ENCODE data around the gene WNT9A. TPM values are rescaled to one million over a fixed set of nuclear protein-coding genes. Genes with fewer than 3 reads are reported as not detected.
"Not testable (repeated sequence)": the region's sequence is repeated elsewhere in the genome, so short reads cannot be mapped to it uniquely, and the experiment has no call there.

WNT9A gene
- 1 to 10 TPM in 1 of 2 donors, under 1 TPM in 1; 0.80 to 1.1 TPM for total RNA-seq
- long read RNA-seq: 0 reads

- DNase-seq (peak; percentile 62), ATAC-seq (peak; percentile 72 to 80)
- intact Hi-C loops (cut with DNase I): loop anchor here (2.0 to 5.0 kb wide), 3 partner anchors 186 to 467 kb away; no protein-coding TSS in a partner anchor
Observed at GRCh38 chr1:227947676-227948492, at the start of gene WNT9A. Gene WNT9A, minus strand, starts transcription at chr1:227947932. Its CDS starts 45 bp downstream, at chr1:227947887.

- intact Hi-C loops (cut with DNase I): no loop called here
- ATAC-seq (no peak), DNase-seq (no peak)
Observed at GRCh38 chr1:227996187-227996950, 48.6 kb upstream of the WNT9A start.

- DNase-seq (no peak), ATAC-seq (no peak)
- intact Hi-C loops (cut with DNase I): no loop called here
Observed at GRCh38 chr1:227994632-227995300, 47.0 kb upstream of the WNT9A start.

- ATAC-seq (no peak), DNase-seq (no peak)
- intact Hi-C loops (cut with DNase I): no loop called here
Observed at GRCh38 chr1:227987181-227987580, 39.4 kb upstream of the WNT9A start.

GRCh38 chr1:227975583-227976283 is 28.0 kb upstream of the WNT9A start:
- intact Hi-C loops (cut with DNase I); DNase-seq; ATAC-seq: not testable (repeated sequence)

GRCh38 chr1:227973724-227974288 is 26.1 kb upstream of the WNT9A start:
- intact Hi-C loops (cut with DNase I); ATAC-seq; DNase-seq: not testable (repeated sequence)

GRCh38 chr1:227972843-227973374 is 25.2 kb upstream of the WNT9A start:
- ATAC-seq; intact Hi-C loops (cut with DNase I): not testable (repeated sequence)
- peak; percentile 61 for DNase-seq

- ATAC-seq; intact Hi-C loops (cut with DNase I); DNase-seq: not testable (repeated sequence)
Observed at GRCh38 chr1:227972283-227972679, 24.5 kb upstream of the WNT9A start.

GRCh38 chr1:227971643-227972282 is 24.0 kb upstream of the WNT9A start:
- DNase-seq; ATAC-seq; intact Hi-C loops (cut with DNase I): not testable (repeated sequence)

- DNase-seq; intact Hi-C loops (cut with DNase I); ATAC-seq: not testable (repeated sequence)
Observed at GRCh38 chr1:227971216-227971615, 23.5 kb upstream of the WNT9A start.

GRCh38 chr1:227970076-227970995 is 22.6 kb upstream of the WNT9A start:
- intact Hi-C loops (cut with DNase I); ATAC-seq; DNase-seq: not testable (repeated sequence)

GRCh38 chr1:227967815-227968214 is 20.1 kb upstream of the WNT9A start:
- DNase-seq; intact Hi-C loops (cut with DNase I); ATAC-seq: not testable (repeated sequence)

- ATAC-seq; intact Hi-C loops (cut with DNase I); DNase-seq: not testable (repeated sequence)
Observed at GRCh38 chr1:227966733-227967132, 19.0 kb upstream of the WNT9A start.

- intact Hi-C loops (cut with DNase I): no loop called here
- ATAC-seq (no peak), DNase-seq (no peak)
Observed at GRCh38 chr1:227961651-227962466, 14.1 kb upstream of the WNT9A start.

- intact Hi-C loops (cut with DNase I): no loop called here
- DNase-seq (no peak), ATAC-seq (no peak)
Observed at GRCh38 chr1:227959325-227959860, 11.7 kb upstream of the WNT9A start.
